Karpas-422 (cell line): Measurements from ENCODE around the gene AKAP14. TPM values are rescaled to one million over a fixed set of nuclear protein-coding genes. Genes with fewer than 3 reads are reported as not detected.

Experiments
- DNase-seq: peaks from one replicate; pipeline ENCODE4 v3.0.0-alpha.2; 2015
- H2AFZ ChIP-seq: fragments of 200-600 bp; sonication (generic); 2 replicates; pipeline ENCODE4 v1.6.1; 2014; ENCODE audit warnings: antibody characterized with exemption, low read length, mixed read lengths
- H3K27ac ChIP-seq: fragments of 200-600 bp; sonication (generic); 2 replicates; pipeline ENCODE4 v1.5.1; 2014; ENCODE audit warnings: mild to moderate bottlenecking, low read length, moderate library complexity
- H3K27me3 ChIP-seq: fragments of 200-600 bp; sonication (generic); 2 replicates; pipeline ENCODE4 v1.6.1; 2014; ENCODE audit warnings: low read length, mixed read lengths
- H3K36me3 ChIP-seq: fragments of 200-600 bp; sonication (generic); 2 replicates; pipeline ENCODE4 v1.6.1; 2014; ENCODE audit warnings: low read length, mixed read lengths; ENCODE audit not compliant: insufficient read depth
- H3K4me1 ChIP-seq: fragments of 200-600 bp; sonication (generic); 2 replicates; pipeline ENCODE4 v1.6.1; 2014; ENCODE audit warnings: mild to moderate bottlenecking, low read length, mixed read lengths
- H3K4me2 ChIP-seq: fragments of 200-600 bp; sonication (generic); 2 replicates; pipeline ENCODE4 v1.6.1; 2014; ENCODE audit warnings: low read length, low read depth, mild to moderate bottlenecking; ENCODE audit not compliant: poor library complexity, severe bottlenecking
- H3K4me3 ChIP-seq: fragments of 200-600 bp; sonication (generic); 2 replicates; pipeline ENCODE4 v1.5.1; 2014; ENCODE audit warnings: mild to moderate bottlenecking, antibody characterized with exemption, low read length, mixed read lengths
- H3K79me2 ChIP-seq: fragments of 200-600 bp; sonication (generic); 2 replicates; pipeline ENCODE4 v1.6.1; 2014; ENCODE audit warnings: mild to moderate bottlenecking, low read length, mixed read lengths
- H3K9ac ChIP-seq: fragments of 200-600 bp; sonication (generic); 2 replicates; pipeline ENCODE4 v1.6.0; 2014; ENCODE audit warnings: low read length
- H3K9me2 ChIP-seq: fragments of 200-600 bp; sonication (generic), shearing (Covaris generic); replicated peaks from 2 replicates; pipeline ENCODE4 v1.6.0; 2014; ENCODE audit warnings: mild to moderate bottlenecking, low read length, moderate library complexity; ENCODE audit not compliant: insufficient read depth
- H3K9me3 ChIP-seq: fragments of 300-700, 200-600 bp; sonication (generic); 2 replicates; pipeline ENCODE4 v1.6.1; 2014; ENCODE audit warnings: low read length, mixed read lengths
- H4K20me1 ChIP-seq: fragments of 200-600 bp; sonication (generic); 2 replicates; pipeline ENCODE4 v1.6.1; 2014; ENCODE audit warnings: mild to moderate bottlenecking, antibody characterized with exemption, low read length, low read depth; ENCODE audit not compliant: insufficient read depth
- total RNA-seq: library from RNA; depleted of rRNA; stranded (reverse); fragments of >200 nt; shearing (Covaris generic); gene quantifications from 2 replicates; pipeline ENCODE4 v1.2.3, GENCODE V29; 2014; ENCODE audit warnings: low replicate concordance; rRNA removed

The AKAP14 gene
- total RNA-seq, result not detected in 2 replicates

- H3K9ac ChIP-seq, result no peak within 1 kb of the TSS
- no peaks in the 10 kb centered on the region for H3K79me2 ChIP-seq
- H3K4me1 ChIP-seq, result peaks cover 5% of the 10 kb centered on the region
- H3K27ac ChIP-seq, result no peak within 1 kb of the TSS
- no peaks in the 10 kb centered on the region for H3K9me3 ChIP-seq
- H3K4me2 ChIP-seq, result no peak within 1 kb of the TSS
- no peaks in the 10 kb centered on the region for H4K20me1 ChIP-seq
- no peak within 1 kb of the TSS for H2AFZ ChIP-seq
- H3K9me2 ChIP-seq, result no peaks in the 10 kb centered on the region
- no peak for DNase-seq
- H3K36me3 ChIP-seq, result no peaks in the 10 kb centered on the region
- no peaks in the 10 kb centered on the region for H3K27me3 ChIP-seq
- no peak within 1 kb of the TSS for H3K4me3 ChIP-seq
Measured at GRCh38 chrX:119895843-119896326, at the start of gene AKAP14. AKAP14 (plus strand) TSS chrX:119895893; CDS start chrX:119903224, 7,331 bp downstream.

GRCh38 chrX:119852382-119853353 is 43.0 kb upstream of the AKAP14 start, which contains the start of gene UPF3B:
UPF3B (minus strand) TSS chrX:119852963; CDS start chrX:119852928, 35 bp downstream.
- Histone ChIP-seq H3K9ac (peak within 1 kb of the TSS; percentile 84), H2AFZ (0 out of 2 replicates have a peak within 1 kb of the TSS, but pooled peaks have one; percentile 41), H3K36me3 (peaks cover 12% of the 10 kb centered on the region; the same call in 1 of the 2 replicates), H3K79me2 (peaks cover 23% of the 10 kb centered on the region), H3K27me3 (no peaks in the 10 kb centered on the region), H3K4me3 (peak within 1 kb of the TSS; percentile 77), H4K20me1 (no peaks in the 10 kb centered on the region), H3K4me1 (peaks cover 15% of the 10 kb centered on the region), H3K9me3 (no peaks in the 10 kb centered on the region), H3K27ac (peak within 1 kb of the TSS; percentile 41; the same call in 1 of the 2 replicates), H3K9me2 (no peaks in the 10 kb centered on the region), H3K4me2 (peak within 1 kb of the TSS; percentile 82)
- peak; percentile 97 for DNase-seq

GRCh38 chrX:119853444-119853843 is 42.2 kb upstream of the AKAP14 start:
- no peak for DNase-seq
- H3K4me2 ChIP-seq, result peak overlapping the region; percentile 70
- H3K27ac ChIP-seq, result no peak overlapping the region
- H3K27me3 ChIP-seq, result no peaks in the 10 kb centered on the region
- H3K9me2 ChIP-seq, result no peaks in the 10 kb centered on the region
- 0 out of 2 replicates have a peak overlapping the region, but pooled peaks have one; percentile 6 for H2AFZ ChIP-seq
- peaks cover 8% of the 10 kb centered on the region; the same call in 1 of the 2 replicates for H3K36me3 ChIP-seq
- peaks cover 15% of the 10 kb centered on the region for H3K4me1 ChIP-seq
- H3K4me3 ChIP-seq, result peak overlapping the region; percentile 43
- no peaks in the 10 kb centered on the region for H3K9me3 ChIP-seq
- H4K20me1 ChIP-seq, result no peaks in the 10 kb centered on the region
- peaks cover 23% of the 10 kb centered on the region for H3K79me2 ChIP-seq
- peak overlapping the region; percentile 52 for H3K9ac ChIP-seq

- H3K79me2 ChIP-seq, result peaks cover 41% of the 10 kb centered on the region
- peak overlapping the region; percentile 79 for H3K4me3 ChIP-seq
- DNase-seq, result peak; percentile 66
- H3K9me2 ChIP-seq, result no peaks in the 10 kb centered on the region
- H2AFZ ChIP-seq, result no peak overlapping the region
- peak overlapping the region; percentile 90 for H3K9ac ChIP-seq
- no peaks in the 10 kb centered on the region; the same call in 1 of the 2 replicates for H3K36me3 ChIP-seq
- H3K27ac ChIP-seq, result peak overlapping the region; percentile 88
- H3K27me3 ChIP-seq, result no peaks in the 10 kb centered on the region
- H3K4me1 ChIP-seq, result peaks cover 11% of the 10 kb centered on the region
- no peaks in the 10 kb centered on the region for H3K9me3 ChIP-seq
- H4K20me1 ChIP-seq, result no peaks in the 10 kb centered on the region
- peak overlapping the region; percentile 82 for H3K4me2 ChIP-seq
Measured at GRCh38 chrX:119870626-119871131, 25.0 kb upstream of the AKAP14 start.

- Histone ChIP-seq H2AFZ (no peak overlapping the region), H4K20me1 (no peaks in the 10 kb centered on the region), H3K4me2 (peak overlapping the region; percentile 82), H3K9ac (peak overlapping the region; percentile 90), H3K9me2 (no peaks in the 10 kb centered on the region), H3K9me3 (no peaks in the 10 kb centered on the region), H3K27me3 (no peaks in the 10 kb centered on the region), H3K79me2 (peaks cover 41% of the 10 kb centered on the region), H3K4me3 (peak overlapping the region; percentile 79), H3K4me1 (peaks cover 11% of the 10 kb centered on the region), H3K27ac (peak overlapping the region; percentile 88), H3K36me3 (no peaks in the 10 kb centered on the region; the same call in none of the 2 replicates)
- DNase-seq, result no peak
Measured at GRCh38 chrX:119871245-119871598, 24.5 kb upstream of the AKAP14 start.

- Histone ChIP-seq H2AFZ (no peak within 1 kb of the TSS), H3K9ac (peak within 1 kb of the TSS; percentile 90), H3K36me3 (no peaks in the 10 kb centered on the region; the same call in none of the 2 replicates), H3K27me3 (no peaks in the 10 kb centered on the region), H3K4me2 (peak within 1 kb of the TSS; percentile 82), H4K20me1 (no peaks in the 10 kb centered on the region), H3K9me3 (no peaks in the 10 kb centered on the region), H3K9me2 (no peaks in the 10 kb centered on the region), H3K79me2 (peaks cover 41% of the 10 kb centered on the region), H3K4me1 (peaks cover 11% of the 10 kb centered on the region), H3K27ac (peak within 1 kb of the TSS; percentile 88), H3K4me3 (peak within 1 kb of the TSS; percentile 79)
- peak; percentile 94 for DNase-seq
Measured at GRCh38 chrX:119871599-119872395, 23.9 kb upstream of the AKAP14 start, which contains the start of the genes NDUFA1 and RNF113A. NDUFA1 (plus strand) TSS chrX:119871832; CDS start chrX:119871912, 80 bp downstream. RNF113A (minus strand) TSS chrX:119871733; CDS start chrX:119871613, 120 bp downstream.

GRCh38 chrX:119878740-119879139 is 17.0 kb upstream of the AKAP14 start:
- Histone ChIP-seq H3K4me3 (no peak overlapping the region), H3K36me3 (no peaks in the 10 kb centered on the region; the same call in 1 of the 2 replicates), H2AFZ (no peak overlapping the region)

More at GRCh38 chrX:119878740-119879139, 17.0 kb upstream of the AKAP14 start:
- Histone ChIP-seq H3K9me2 (no peaks in the 10 kb centered on the region), H3K79me2 (peaks cover 7% of the 10 kb centered on the region), H3K27me3 (no peaks in the 10 kb centered on the region), H3K9me3 (no peaks in the 10 kb centered on the region), H3K27ac (no peak overlapping the region), H4K20me1 (no peaks in the 10 kb centered on the region), H3K9ac (no peak overlapping the region), H3K4me1 (peaks cover 11% of the 10 kb centered on the region), H3K4me2 (no peak overlapping the region)
- DNase-seq, result no peak
